ENCODE data around the gene LRRC10B.
A peak's percentile ranks its signal among the peaks of the same experiment; 100 is the strongest.

LRRC10B gene

GRCh38 chr11:61515686-61516085 lies 7.1 kb downstream of the LRRC10B start:
- Histone ChIP-seq H3K4me1 (ENCODE audit: low read length) (no peaks in the 10 kb centered on the region), H3K27me3 (ENCODE audit: low read depth, low read length) (no peaks in the 10 kb centered on the region), H3K9ac (ENCODE audit: low read length) (no peak overlapping the region), H3K4me3 (ENCODE audit: low read length) (no peak overlapping the region), H3K4me2 (ENCODE audit: low read length) (no peak overlapping the region), H3K27ac (ENCODE audit: low read length) (no peak overlapping the region), H3K9me3 (ENCODE audit: insufficient read depth, low read length) (no peaks in the 10 kb centered on the region), H4K20me1 (ENCODE audit: insufficient read depth, low read length) (no peaks in the 10 kb centered on the region), H3K36me3 (replicated peaks; ENCODE audit: low read depth, low read length) (no peaks in the 10 kb centered on the region), H2AFZ (ENCODE audit: low read depth, low read length) (no peak overlapping the region), H3K79me2 (ENCODE audit: low read length) (no peaks in the 10 kb centered on the region)
- TF ChIP-seq EZH2phosphoT487 (IDR thresholded peaks at IDR 0.05; ENCODE audit: low read depth) = no peak
- TF ChIP-seq, protein P1, sequence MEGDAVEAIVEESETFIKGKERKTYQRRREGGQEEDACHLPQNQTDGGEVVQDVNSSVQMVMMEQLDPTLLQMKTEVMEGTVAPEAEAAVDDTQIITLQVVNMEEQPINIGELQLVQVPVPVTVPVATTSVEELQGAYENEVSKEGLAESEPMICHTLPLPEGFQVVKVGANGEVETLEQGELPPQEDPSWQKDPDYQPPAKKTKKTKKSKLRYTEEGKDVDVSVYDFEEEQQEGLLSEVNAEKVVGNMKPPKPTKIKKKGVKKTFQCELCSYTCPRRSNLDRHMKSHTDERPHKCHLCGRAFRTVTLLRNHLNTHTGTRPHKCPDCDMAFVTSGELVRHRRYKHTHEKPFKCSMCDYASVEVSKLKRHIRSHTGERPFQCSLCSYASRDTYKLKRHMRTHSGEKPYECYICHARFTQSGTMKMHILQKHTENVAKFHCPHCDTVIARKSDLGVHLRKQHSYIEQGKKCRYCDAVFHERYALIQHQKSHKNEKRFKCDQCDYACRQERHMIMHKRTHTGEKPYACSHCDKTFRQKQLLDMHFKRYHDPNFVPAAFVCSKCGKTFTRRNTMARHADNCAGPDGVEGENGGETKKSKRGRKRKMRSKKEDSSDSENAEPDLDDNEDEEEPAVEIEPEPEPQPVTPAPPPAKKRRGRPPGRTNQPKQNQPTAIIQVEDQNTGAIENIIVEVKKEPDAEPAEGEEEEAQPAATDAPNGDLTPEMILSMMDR (IDR thresholded peaks at IDR 0.05; ENCODE audit: low read depth, low read length) = no peak

GRCh38 chr11:61516191-61516590 lies 7.6 kb downstream of the LRRC10B start:
- Histone ChIP-seq H3K4me2 (ENCODE audit: low read length) (peak overlapping the region; percentile 64), H2AFZ (ENCODE audit: low read depth, low read length) (peak overlapping the region; percentile 78), H3K4me3 (ENCODE audit: low read length) (peak overlapping the region; percentile 71), H3K27me3 (ENCODE audit: low read depth, low read length) (no peaks in the 10 kb centered on the region), H3K9me3 (ENCODE audit: insufficient read depth, low read length) (no peaks in the 10 kb centered on the region), H3K9ac (ENCODE audit: low read length) (peak overlapping the region; percentile 31; the same call in 1 of the 2 replicates), H4K20me1 (ENCODE audit: insufficient read depth, low read length) (no peaks in the 10 kb centered on the region), H3K36me3 (replicated peaks; ENCODE audit: low read depth, low read length) (no peaks in the 10 kb centered on the region), H3K79me2 (ENCODE audit: low read length) (no peaks in the 10 kb centered on the region), H3K27ac (ENCODE audit: low read length) (no peak overlapping the region), H3K4me1 (ENCODE audit: low read length) (no peaks in the 10 kb centered on the region)
- TF ChIP-seq EZH2phosphoT487 (IDR thresholded peaks at IDR 0.05; ENCODE audit: low read depth) = no peak
- TF ChIP-seq, protein P1 (IDR thresholded peaks at IDR 0.05; ENCODE audit: low read depth, low read length) = no peak

DNA sequence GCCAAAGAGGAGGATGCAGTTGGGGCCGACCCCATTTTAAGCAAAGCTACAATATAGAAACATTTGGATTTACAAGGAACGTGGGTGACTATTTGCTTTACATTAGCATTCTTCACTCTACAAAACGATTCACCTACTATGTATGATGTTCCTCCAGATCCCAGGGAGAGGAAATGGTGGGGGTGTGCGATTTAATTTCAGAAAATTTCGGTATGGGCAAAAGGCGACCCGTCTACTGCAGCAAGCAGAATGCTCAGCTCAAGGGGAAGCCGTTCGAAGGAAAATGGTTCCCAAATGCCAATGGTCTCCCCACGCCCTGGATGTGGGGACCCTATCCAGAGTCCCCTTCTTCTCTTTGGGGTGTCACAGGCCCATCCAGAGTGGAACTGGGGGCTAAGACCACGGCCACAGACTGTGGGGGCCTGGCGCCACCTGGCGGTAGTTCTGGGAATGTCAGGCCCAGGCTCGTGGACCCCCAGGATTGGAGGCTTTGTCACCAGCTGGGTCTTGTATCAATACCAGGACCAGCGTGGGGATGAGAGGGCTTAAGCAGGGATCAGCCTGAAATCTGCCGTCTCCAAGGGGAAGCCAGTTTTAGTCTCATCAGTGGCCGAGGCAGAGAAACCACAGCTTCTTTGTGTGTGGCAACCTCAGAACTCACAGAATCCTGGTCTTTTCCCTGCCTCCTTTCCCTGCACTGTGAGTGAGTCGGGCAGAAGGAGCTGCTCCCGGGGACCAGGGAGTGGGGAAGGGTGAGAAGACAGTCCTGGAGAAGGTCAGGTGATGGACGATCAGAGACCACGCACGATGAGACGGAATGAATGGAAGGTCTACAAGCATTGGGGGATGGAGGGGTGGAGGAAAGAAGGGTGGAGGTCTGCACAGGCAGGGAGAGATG lies 8.4 kb downstream of the LRRC10B start:
- no peaks in the 10 kb centered on the region for H4K20me1 ChIP-seq (ENCODE audit: insufficient read depth, low read length)
- no peaks in the 10 kb centered on the region for H3K79me2 ChIP-seq (ENCODE audit: low read length)
- no peak overlapping the region for H3K27ac ChIP-seq (ENCODE audit: low read length)
- TF ChIP-seq EZH2phosphoT487 (IDR thresholded peaks at IDR 0.05; ENCODE audit: low read depth) = no peak
- TF ChIP-seq, protein P1 (IDR thresholded peaks at IDR 0.05; ENCODE audit: low read depth, low read length) = peak; percentile 99
- no peaks in the 10 kb centered on the region for H3K4me1 ChIP-seq (ENCODE audit: low read length)
- H2AFZ ChIP-seq (ENCODE audit: low read depth, low read length) = peak overlapping the region; percentile 78
- peak overlapping the region; percentile 71 for H3K4me3 ChIP-seq (ENCODE audit: low read length)
- no peaks in the 10 kb centered on the region for H3K36me3 ChIP-seq (replicated peaks; ENCODE audit: low read depth, low read length)
- peak overlapping the region; percentile 31; the same call in 1 of the 2 replicates for H3K9ac ChIP-seq (ENCODE audit: low read length)
- no peaks in the 10 kb centered on the region for H3K27me3 ChIP-seq (ENCODE audit: low read depth, low read length)
- no peaks in the 10 kb centered on the region for H3K9me3 ChIP-seq (ENCODE audit: insufficient read depth, low read length)
- peak overlapping the region; percentile 64 for H3K4me2 ChIP-seq (ENCODE audit: low read length)

DNA sequence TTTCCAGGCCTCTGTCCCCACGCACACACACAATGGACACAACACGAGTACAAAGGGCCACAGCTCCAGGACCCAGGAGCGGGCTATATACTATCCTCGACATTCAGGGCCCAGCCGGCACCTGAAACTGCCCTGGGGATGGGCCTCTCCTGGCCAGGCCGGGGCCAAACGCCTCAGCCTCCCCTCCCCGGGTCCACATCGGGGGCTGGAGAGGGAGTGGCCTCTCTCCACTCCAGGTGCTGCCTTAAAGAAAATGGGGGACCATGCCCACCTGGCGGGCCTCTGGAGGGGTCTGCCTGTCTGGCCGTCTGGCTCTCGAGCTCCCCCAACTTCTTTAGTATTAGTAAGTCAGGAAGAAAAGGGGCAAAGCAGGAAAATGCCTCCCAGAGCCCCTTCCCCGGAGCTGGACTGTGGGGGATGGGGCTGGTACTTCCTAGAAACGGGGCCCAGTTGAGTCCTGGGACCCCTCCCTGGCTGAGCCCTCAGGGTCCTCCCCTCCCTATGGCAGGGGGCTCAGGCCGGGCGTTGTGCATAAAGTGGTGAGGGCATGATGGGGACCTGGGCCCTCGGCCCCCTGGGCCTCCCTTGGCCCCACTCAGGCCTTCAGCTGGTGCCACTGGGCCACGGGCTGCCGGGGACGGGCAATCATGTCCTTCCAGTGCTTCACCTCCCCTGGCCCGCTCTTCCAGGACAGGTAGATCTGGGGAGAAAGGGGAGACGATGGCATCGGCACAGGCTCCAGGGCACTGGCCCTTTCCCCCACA lies 9.7 kb downstream of the LRRC10B start:
- Histone ChIP-seq H3K27ac (ENCODE audit: low read length) (no peak overlapping the region), H3K9me3 (ENCODE audit: insufficient read depth, low read length) (no peaks in the 10 kb centered on the region), H3K79me2 (ENCODE audit: low read length) (no peaks in the 10 kb centered on the region), H3K4me1 (ENCODE audit: low read length) (no peaks in the 10 kb centered on the region), H2AFZ (ENCODE audit: low read depth, low read length) (no peak overlapping the region), H3K9ac (ENCODE audit: low read length) (no peak overlapping the region), H3K4me3 (ENCODE audit: low read length) (no peak overlapping the region), H3K4me2 (ENCODE audit: low read length) (no peak overlapping the region), H4K20me1 (ENCODE audit: insufficient read depth, low read length) (no peaks in the 10 kb centered on the region), H3K36me3 (replicated peaks; ENCODE audit: low read depth, low read length) (no peaks in the 10 kb centered on the region), H3K27me3 (ENCODE audit: low read depth, low read length) (peaks cover 7% of the 10 kb centered on the region; the same call in 1 of the 2 replicates)
- no peak for TF ChIP-seq EZH2phosphoT487 (IDR thresholded peaks at IDR 0.05; ENCODE audit: low read depth)
- TF ChIP-seq, protein P1 (IDR thresholded peaks at IDR 0.05; ENCODE audit: low read depth, low read length) = no peak

Data from OCI-LY3 (cell line).